LHCN-M2 (cell line): Measurements from ENCODE around the gene TEX52. TPM values are rescaled to one million over a fixed set of nuclear protein-coding genes. Genes with fewer than 3 reads are reported as not detected.
A peak's percentile ranks its signal among the peaks of the same experiment; 100 is the strongest.

ENCODE experiments used
- DNase-seq: peaks from one replicate; pipeline ENCODE4 v3.0.0-alpha.2; 2012; ENCODE audit warnings: low read depth
- total RNA-seq: library from RNA; depleted of rRNA; stranded (reverse); fragments of >200 nt; gene quantifications from 2 replicates; pipeline ENCODE4 v1.2.3, GENCODE V29; 2014

Gene TEX52
- total RNA-seq, 1 experiment from 2014 or later: not detected

GRCh38 chr12:2833327-2833726, 23.5 kb downstream of the TEX52 start:
- no peak for DNase-seq

- no peak for DNase-seq
Measured at GRCh38 chr12:2832550-2833127, 24.2 kb downstream of the TEX52 start.

DNA sequence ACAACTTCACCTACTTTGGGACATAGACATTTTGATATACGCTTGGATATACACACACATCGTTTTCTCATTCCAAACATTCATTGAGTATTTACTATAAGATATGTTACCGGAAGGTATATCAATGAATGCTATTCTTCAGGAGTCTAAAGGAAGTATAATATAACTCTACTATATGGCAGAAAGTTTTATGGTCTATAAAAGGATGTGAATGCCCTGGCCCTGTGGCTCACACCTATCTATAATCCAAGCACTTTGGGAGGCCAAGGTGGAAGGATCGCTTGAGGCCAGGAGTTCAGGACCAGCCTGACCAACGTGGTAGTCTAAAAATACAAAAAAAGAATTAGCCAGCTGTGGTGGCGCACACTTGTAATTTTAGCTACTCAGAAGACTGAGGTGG, 27.6 kb downstream of the TEX52 start:
- DNase-seq: no peak

DNA sequence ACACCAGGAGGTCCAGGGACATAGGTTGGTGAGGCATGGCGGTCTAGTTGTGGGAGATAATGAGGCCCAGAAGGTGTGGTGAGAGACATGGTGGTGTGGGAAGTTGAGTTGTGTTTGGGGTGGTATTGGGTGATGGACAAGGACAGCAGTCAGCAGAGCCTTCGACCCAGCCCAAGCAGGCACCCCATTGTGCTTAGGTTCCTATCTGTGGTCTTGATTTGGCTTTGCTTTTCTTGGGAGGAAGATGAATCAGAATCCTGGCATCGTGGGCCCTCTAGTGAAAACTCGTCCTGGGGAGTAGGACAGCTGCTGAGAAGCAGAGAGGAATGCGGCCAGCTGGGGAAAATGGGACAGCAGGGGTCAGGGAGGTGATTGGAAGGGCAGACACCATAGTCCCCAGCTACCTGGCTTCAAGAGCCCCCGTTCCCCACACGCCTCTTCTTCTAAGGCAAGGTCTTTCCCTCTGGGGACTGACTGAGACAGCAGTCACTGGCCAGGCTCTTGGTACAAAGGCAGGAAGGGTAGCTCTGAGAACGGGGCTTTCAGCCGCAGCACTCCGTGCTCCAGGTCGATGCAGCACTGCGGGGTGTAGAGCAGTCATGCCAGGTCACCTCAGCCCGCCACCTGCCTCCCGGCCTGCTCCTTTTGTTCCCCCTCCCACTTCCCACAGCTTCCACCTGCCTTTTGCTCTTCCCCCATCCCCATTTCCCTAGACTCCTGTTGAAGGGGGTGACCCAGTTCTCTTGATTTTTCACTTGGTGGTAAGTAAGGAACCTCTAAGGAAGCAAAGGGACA, 29.9 kb downstream of the TEX52 start:
- peak; percentile 90 for DNase-seq

DNA sequence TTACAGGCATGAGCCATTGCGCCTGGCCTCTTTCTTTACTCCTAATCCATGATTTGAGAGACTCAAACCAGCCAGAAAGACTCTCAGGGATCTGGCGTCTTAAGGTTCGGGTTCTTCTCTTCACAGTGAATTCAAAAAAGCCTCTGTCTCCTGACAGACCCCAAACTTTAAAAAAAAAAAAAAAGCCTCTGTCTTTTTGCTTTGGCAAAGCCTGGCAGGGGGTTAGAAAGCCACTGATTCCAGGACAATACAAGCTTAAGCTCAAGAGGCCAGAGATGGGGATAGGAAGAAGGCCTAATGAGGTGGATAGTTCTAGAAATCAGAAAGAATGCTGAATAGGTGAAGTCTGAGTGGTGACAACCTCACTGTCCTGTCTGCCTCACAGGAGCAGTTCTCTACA, 30.8 kb downstream of the TEX52 start:
- no peak for DNase-seq

DNA sequence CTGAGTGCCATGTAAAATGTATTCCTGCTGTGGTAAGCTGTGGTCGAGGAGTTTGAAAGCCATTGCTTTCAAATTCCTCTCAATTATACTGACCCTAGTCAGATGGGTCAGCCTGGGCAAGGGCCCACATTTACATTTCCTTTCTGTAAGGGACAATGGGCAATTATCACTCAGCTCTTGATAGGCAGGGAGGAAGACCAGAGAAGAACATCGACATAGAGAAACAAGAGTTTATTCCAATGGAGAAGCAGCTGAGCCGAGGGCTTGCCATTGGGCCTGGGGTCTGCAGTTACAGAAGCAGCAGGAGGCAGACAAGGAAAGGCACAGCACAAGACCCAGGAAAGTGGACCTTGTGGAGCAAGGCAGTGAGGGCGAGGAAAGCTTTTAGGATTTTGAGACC, 31.7 kb downstream of the TEX52 start:
- DNase-seq: no peak

DNA sequence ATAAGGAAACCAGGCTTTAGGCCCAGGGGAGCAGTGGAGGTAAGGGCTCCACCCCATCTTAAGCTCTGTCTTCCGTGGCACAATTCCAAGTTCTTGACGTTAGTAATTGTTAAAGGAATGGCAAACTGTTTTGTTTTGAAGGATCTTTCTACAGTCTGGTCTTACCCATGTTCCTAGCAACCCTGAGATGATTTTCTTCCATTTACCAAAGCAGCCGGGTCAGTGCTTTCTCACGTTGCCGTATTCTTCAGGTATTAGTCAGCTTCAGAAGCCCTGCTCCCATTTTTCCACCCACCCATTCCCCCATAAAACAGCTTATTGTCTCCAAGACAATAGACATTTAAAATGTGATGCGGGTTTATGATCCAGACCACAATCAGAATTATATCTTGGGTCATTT, 32.3 kb downstream of the TEX52 start:
- no peak for DNase-seq

DNA sequence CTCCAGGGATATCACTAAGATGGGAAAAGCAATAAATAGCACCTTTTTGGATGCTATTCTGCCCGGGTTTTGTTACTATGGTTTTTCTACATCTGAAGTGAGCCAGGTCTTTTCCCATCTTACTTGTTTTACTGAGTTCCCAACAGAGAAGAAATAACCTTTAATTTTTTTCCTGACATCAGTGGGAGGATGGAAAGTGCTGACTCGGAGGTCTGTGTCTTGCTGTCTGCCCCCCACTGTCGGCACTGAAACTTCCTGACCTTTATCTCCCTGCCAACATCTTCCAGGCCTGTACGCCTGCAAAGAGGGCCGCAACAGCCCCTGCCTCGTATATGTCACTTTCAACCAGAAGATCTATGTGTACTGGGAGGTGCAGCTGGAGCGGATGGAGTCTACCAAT, 33.4 kb downstream of the TEX52 start:
- no peak for DNase-seq

DNA sequence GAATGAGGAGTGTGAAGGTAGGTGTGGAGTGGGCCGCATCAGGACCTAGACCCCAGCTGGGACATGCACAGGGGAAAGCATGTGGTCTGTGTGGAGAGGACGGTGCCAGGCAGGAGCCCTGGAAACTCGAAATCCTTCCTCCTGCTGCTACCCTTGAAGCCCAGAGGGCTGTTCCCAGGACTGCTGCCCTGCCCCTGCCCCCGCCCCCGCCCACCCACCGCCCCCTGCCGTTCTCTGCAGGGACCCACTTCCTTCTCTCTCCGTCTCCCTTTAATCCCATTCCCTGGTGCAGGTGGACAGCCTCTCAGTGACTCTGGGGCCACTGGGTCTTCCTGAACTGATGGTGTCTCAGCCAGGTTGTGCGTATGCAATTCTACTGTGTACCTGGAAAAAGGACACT, 36.4 kb downstream of the TEX52 start:
- no peak for DNase-seq

DNA sequence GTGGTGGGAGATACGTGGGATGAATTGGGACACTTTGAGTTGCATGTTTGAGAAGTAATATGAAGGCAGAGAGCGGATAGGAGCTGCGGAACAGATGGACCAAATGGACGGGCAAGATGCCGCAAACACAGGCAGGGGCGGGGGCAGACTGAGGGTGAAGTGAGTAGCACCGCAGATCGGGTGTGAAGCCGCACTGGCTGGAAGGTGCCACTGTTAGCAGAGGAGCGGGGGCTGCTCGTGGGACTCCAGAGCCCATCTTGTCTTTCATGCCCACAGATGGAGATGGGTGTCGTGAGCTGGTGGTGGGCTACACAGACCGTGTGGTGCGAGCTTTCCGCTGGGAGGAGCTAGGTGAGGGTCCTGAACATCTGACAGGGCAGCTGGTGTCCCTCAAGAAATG, 37.0 kb downstream of the TEX52 start:
- no peak for DNase-seq

DNA sequence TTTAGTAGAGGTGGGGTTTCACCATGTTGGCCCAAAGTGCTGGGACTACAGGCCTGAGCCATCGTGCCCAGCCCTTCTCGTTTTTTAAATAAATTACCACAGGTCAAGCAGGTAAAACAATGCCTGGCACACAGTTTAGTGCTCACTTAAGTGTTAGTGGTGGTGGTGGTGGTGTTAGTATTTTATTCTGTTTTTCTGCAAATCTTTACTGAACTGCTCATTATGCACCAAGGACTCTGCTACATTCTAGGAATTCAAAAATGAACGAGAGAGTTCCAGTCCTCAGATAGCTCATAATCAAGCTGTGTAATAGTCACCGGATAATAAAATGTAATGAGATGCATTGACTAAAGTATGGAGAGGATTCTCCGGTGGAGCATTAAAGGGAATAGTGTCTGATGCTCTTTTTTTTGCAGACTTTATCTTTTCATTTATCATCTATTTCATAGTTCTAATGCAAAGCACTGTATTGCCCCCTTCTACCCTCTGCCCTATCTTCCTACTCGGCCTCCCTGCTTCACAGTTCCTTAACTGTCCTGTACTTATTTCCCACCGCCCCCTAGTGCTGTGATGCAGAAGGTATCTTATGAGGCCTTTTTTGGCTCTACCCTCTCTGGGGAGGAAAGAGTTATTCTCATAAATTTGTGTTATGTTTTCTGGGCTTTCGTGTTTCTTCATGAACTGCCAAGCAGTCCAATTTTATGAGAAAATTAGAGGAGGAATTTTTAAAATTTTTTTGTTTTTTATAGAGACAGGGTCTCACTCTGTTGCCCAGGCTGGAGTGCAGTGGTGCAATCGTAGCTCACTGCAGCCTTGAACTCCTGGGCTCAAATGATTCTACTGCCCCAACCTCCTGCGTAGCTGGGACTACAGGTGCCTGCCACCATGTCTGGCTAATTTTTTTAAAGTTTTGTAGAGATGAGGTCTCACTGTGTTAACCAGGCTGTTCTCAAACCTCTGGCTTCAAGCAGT, 43.3 kb downstream of the TEX52 start:
- peak; percentile 75 for DNase-seq

- peak; percentile 98 for DNase-seq
Measured at GRCh38 chr12:2812290-2813213, 44.3 kb downstream of the TEX52 start, which contains the start of gene ITFG2. Gene ITFG2 (plus strand): TSS chr12:2812668. CDS start chr12:2812761, 93 bp downstream.

DNA sequence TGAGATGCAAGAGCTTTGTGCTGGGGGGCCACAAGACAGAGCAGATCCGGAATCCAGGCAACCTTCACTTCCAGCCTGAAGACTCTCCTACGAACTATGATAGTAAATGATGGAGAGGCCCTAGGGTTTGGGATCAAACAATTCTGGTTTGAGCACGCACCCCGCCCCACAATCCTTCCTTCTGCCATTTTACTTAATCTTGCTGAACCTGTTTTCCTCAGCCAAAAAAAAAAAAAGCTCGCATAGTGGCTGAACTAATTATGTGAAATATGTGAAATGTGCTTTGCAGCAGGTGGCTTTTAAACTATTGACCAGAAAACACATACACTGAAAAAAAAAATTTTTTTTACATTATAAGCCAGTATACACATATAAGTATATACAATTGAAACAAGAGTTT, 45.0 kb downstream of the TEX52 start:
- DNase-seq: no peak

- DNase-seq: no peak
Measured at GRCh38 chr12:2806700-2807099, 50.1 kb downstream of the TEX52 start.

DNA sequence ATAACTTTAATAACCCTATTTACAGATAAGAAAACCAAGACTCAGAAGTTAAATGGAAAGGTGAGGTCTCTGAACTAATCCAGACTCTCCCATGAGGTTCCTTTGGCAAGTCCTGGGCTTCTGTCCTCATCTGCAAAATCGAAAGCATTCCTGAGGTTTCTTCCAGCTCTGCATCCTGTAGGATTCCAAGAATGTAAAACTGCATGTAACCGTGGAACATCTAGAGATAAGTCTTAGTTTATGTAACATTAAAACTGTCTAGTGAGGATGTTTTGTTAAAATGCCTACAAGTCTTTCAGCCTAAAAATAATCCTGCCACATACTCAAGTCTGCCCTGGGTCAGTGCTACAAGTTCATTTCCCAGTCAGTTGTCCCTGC, 51.7 kb downstream of the TEX52 start:
- DNase-seq: no peak

GRCh38 chr12:2804393-2805142, 52.3 kb downstream of the TEX52 start:
- no peak for DNase-seq

- DNase-seq: no peak
Measured at GRCh38 chr12:2803635-2804392, 53.0 kb downstream of the TEX52 start.

GRCh38 chr12:2801044-2801783, 55.6 kb downstream of the TEX52 start:
- no peak for DNase-seq

DNA sequence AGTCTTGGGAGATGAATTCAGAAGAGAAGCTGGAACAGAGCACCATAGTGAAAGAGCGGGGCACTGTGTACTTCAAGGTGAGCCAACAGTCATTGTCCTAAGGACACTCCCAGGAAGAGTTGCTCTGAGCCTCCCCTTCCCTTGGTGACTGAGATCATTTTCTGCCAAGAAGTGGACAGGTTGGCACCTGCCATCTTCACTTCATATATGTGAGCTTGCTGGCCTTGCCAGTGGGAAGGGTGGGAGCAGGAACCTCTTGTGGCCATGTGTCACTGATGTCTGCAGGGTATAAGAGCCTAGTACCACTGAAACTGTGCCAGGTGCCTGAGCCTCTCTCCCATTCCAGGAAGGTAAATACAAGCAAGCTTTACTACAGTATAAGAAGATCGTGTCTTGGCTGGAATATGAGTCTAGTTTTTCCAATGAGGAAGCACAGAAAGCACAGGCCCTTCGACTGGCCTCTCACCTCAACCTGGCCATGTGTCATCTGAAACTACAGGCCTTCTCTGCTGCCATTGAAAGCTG, 56.7 kb downstream of the TEX52 start:
- no peak for DNase-seq
